Esophagus (tissue), 2 donors: ENCODE measurements around the gene PLCB3. TPM values are rescaled to one million over a fixed set of nuclear protein-coding genes. Genes with fewer than 3 reads are reported as not detected.
A peak's percentile ranks its signal among the peaks of the same experiment; 100 is the strongest.

ENCODE experiments used
- H3K27ac ChIP-seq, 2 donors: one replicate each; pipeline ENCODE4 v1.5.1; 2013; ENCODE audit warnings: low read depth in 2 of 2, mild to moderate bottlenecking in 2 of 2, inconsistent platforms in 1 of 2, low read length in 1 of 2, moderate library complexity in 1 of 2
- H3K27me3 ChIP-seq, 2 donors: one replicate each; pipeline ENCODE4 v1.6.1; 2013; ENCODE audit warnings: low read length in 2 of 2, control low read depth in 1 of 2, mild to moderate bottlenecking in 1 of 2; ENCODE audit not compliant: insufficient read depth in 2 of 2, control insufficient read depth in 1 of 2
- H3K36me3 ChIP-seq, 2 donors: one replicate each; pipeline ENCODE4 v1.6.1; 2013; ENCODE audit warnings: low read length in 1 of 2; ENCODE audit not compliant: control insufficient read depth in 2 of 2, insufficient read depth in 2 of 2
- H3K4me1 ChIP-seq, 2 donors: one replicate each; pipeline ENCODE4 v1.6.1; 2013; ENCODE audit warnings: low read length in 1 of 2; ENCODE audit not compliant: control insufficient read depth in 2 of 2, insufficient read depth in 2 of 2
- H3K4me3 ChIP-seq, 2 donors: one replicate each; pipeline ENCODE4 v1.5.1; 2013; ENCODE audit warnings: low read length in 2 of 2, mild to moderate bottlenecking in 2 of 2, low read depth in 1 of 2, moderate library complexity in 1 of 2
- H3K9me3 ChIP-seq, 2 donors: one replicate each; pipeline ENCODE4 v1.6.1; 2013; ENCODE audit warnings: mild to moderate bottlenecking in 2 of 2, low read depth in 1 of 2, low read length in 1 of 2, moderate library complexity in 1 of 2; ENCODE audit not compliant: control insufficient read depth in 2 of 2, insufficient read depth in 1 of 2
- WGBS, 2 donors: extraction: QIAGEN DNeasy Blood & Tissue Kit; methylation state at CpG; one replicate each; pipeline ENCODE4 v1.1.7; 2013; 5-methylcytosine and 5-hydroxymethylcytosine counted together
- polyA plus RNA-seq, 2 donors: library from polyadenylated mRNA; stranded (reverse); fragments of 200-250 nt; gene quantifications; one replicate each; pipeline ENCODE4 v1.2.3, GENCODE V29; 2013
- donor health status: healthy with polysubstance abuse.
- donor health status: Bipolar disorder and iron deficiency.

The PLCB3 gene
- polyA plus RNA-seq, 2 donors = 24.6 to 37.4 TPM

DNA sequence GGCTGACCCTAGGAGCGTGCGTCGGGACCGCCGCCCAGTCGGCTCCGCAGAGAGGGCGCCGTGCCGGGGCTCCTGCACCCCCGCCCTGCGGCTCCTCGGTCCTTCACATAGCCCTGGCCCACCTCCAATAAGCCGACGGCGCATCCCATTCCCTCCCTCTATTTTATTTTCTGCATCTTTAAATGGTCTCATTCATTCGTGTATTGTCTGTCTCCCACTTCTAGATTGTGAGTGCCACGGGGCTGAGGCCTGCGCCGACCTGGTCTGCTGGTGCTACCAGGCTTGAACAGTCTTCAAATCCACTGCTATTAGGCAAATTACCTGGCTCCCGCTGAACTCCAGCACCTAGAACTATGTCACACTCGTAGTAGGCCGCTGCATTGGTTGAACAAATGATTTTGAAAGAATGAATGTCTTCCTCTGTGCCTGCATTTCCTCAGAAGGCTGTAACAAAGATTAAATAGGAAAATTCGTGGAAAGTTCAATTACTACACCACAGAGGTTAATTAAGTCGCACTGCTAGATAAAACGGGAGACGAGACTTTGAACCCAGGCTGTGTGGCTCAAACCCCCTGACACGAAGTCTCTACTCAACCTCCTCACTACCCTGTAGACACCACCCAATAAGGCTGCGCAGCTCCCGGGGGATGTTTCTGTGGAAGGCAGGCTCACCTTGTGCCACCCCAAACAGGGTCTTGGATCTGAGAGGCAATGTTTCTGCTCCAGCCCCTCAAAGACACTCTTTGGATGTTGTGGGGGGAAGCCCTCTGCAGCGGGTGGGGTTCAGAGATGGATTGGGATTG is 3.4 kb upstream of the PLCB3 start:
- Histone ChIP-seq H3K27ac (peak overlapping the region; percentile 97 to 98), H3K27me3 (no peaks in the 10 kb centered on the region), H3K9me3 (no peaks in the 10 kb centered on the region), H3K4me1 (peaks cover 10 to 17% of the 10 kb centered on the region in 2 donors), H3K4me3 (peak overlapping the region; percentile 51 to 69), H3K36me3 (peaks cover 0 to 11% of the 10 kb centered on the region in 2 donors)
- 36 to 47% methylated on average over 29 to 31 of the region's 31 CpGs for WGBS, 2 donors

DNA sequence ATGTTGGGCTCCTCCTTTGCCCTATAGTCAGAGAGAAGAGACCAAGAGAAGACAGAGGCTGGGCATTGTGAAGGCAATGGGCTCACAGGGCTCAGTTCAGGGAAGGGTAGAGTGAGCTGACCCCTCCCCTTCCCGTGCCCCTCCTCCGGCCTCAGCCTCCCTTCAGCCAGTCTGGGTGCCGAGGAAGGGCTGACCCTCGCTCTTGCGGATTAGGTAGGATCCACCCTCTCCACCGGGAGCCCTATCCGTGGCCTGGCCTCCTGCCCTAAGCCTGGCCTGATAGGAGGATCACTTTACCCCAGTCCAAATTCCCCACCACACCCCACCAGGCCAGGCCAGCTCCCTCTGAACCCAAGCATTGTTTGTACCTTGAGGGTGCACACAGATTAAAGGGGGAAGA is 2.8 kb upstream of the PLCB3 start:
- Histone ChIP-seq H3K4me1 (peaks cover 6 to 17% of the 10 kb centered on the region in 2 donors), H3K27ac (no peak overlapping the region), H3K9me3 (no peaks in the 10 kb centered on the region), H3K36me3 (peaks cover 0 to 5% of the 10 kb centered on the region in 2 donors), H3K4me3 (no peak overlapping the region), H3K27me3 (no peaks in the 10 kb centered on the region)
- 73 to 76% methylated on average over 7 of the region's 7 CpGs for WGBS, 2 donors

DNA sequence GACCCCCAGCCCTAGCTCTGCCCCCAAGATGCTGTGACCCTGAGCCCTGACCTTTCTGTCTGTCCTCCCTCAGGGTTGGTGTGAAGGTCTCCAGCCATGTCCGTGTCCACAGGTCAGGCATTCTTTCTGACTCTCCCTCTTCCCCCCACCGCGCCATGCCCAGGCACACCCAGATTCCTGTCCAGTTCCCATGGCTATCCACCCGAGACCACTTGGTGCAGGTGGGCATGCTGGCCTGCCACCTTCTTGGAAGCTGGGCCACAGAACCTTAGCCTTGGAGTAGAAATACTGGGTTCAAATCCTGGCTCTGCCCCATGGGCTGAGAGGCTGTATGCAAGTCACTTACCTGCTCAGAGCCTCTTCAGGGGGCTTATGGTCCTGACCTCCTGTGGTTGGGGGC is 2.3 kb upstream of the PLCB3 start:
- no peak overlapping the region for H3K4me3 ChIP-seq
- no peak overlapping the region for H3K27ac ChIP-seq
- peaks cover 0 to 4% of the 10 kb centered on the region in 2 donors for H3K36me3 ChIP-seq
- H3K9me3 ChIP-seq = no peaks in the 10 kb centered on the region
- no peaks in the 10 kb centered on the region for H3K27me3 ChIP-seq
- WGBS, 2 donors = 94 to 95% methylated on average over 4 of the region's 4 CpGs
- H3K4me1 ChIP-seq = peaks cover 6 to 16% of the 10 kb centered on the region in 2 donors

DNA sequence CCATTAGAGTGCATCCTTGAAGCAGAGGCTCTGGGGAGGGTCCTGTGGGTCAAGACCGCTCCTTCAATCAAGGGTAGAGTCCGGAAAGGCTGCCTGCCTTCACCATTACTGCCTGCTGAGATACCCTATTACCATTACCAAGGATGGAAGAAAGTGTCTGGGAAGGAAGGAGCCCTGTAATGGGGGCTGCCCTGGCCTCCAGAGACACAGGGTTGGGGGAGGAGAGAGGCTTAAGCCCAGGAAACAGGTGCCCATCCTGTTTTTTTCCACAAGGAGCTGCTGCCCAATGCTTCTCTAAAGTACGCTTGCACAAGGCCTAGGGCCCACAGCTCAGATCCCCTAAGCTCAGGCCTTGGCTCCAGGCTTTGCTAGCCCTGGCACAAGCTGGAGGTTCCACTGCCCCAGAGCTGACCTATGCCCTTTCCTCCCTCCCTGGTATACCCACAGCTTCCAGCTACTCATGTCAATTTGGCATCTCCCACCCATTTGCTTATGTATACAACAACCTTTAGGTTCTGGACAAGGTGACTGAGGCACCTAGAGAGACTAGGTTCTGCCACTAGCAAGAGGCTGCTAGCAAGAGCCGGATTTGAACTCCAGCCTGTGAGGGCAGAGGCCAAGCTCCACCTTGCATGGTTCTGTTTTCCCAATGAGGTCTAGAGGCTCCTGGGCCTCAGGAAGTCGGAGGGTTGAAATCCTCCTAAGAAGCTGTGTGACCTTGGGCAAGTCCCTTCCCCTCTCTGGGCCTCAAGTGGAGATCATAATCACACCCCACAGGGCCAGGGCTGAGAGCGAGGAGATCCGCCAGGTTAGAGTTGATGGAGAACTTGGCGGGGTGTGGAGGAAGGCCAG is 1.5 kb upstream of the PLCB3 start:
- H3K27ac ChIP-seq = no peak overlapping the region
- 86 to 88% methylated on average over 8 of the region's 8 CpGs for WGBS, 2 donors
- H3K36me3 ChIP-seq = peaks cover 0 to 7% of the 10 kb centered on the region in 2 donors
- H3K4me1 ChIP-seq = peaks cover 6 to 14% of the 10 kb centered on the region in 2 donors
- no peaks in the 10 kb centered on the region for H3K9me3 ChIP-seq
- no peak overlapping the region for H3K4me3 ChIP-seq
- no peaks in the 10 kb centered on the region for H3K27me3 ChIP-seq

DNA sequence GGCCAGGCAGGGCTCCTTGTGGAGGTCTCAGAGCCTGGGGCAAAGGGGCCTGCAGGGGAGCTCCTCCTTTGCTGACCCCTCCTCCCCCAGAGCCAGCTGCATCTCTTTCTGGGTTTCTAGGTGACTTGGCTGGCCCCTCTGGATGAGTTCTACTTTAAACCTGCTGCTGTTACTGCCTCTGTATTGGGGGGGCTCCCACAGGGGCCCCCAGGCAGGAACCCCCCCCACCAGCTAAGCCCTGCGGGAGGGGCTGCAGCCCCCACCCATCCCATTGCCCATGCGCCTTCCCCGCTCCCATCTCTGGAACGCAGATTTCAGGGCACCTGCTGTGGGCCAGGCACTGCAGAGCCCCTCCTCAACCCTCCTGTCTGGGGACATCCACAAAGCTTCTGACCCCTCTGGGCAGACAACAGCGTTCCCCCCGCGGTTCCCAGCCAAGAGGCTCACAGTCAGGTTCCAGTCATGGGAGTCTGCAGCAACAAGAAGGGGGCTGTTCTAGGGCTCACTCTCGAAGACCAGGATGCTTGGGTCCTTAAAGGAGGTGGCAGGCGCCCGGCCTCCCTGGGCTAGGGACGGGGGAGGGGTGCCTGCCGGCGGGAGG is 815 bp upstream of the PLCB3 start:
- WGBS, 2 donors = 21 to 23% methylated on average over 12 to 13 of the region's 13 CpGs
- Histone ChIP-seq H3K27me3 (no peaks in the 10 kb centered on the region), H3K27ac (no peak overlapping the region), H3K36me3 (peaks cover 0 to 12% of the 10 kb centered on the region in 2 donors), H3K4me1 (peaks cover 6 to 14% of the 10 kb centered on the region in 2 donors), H3K9me3 (no peaks in the 10 kb centered on the region), H3K4me3 (peak overlapping the region; percentile 52 to 85)

DNA sequence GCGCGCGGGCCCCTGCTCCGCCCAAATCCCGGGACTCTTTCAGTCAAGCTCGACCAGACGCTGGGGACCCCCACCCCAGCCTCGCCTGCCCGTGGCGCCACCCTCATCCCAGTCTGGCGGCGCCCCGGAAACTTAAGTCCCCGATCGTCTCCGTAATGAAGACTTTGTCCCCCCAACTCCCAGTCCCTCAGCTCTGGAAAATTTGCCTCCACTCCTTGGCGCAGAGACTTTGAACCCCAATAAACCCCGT is 348 bp downstream of the PLCB3 start:
- no peaks in the 10 kb centered on the region for H3K27me3 ChIP-seq
- peak overlapping the region; percentile 64 to 84 for H3K27ac ChIP-seq
- peaks cover 6 to 14% of the 10 kb centered on the region in 2 donors for H3K4me1 ChIP-seq
- peaks cover 3 to 23% of the 10 kb centered on the region in 2 donors for H3K36me3 ChIP-seq
- 0 to 1% methylated on average over 18 of the region's 18 CpGs for WGBS, 2 donors
- H3K4me3 ChIP-seq = peak overlapping the region; percentile 75 to 85
- no peaks in the 10 kb centered on the region for H3K9me3 ChIP-seq

DNA sequence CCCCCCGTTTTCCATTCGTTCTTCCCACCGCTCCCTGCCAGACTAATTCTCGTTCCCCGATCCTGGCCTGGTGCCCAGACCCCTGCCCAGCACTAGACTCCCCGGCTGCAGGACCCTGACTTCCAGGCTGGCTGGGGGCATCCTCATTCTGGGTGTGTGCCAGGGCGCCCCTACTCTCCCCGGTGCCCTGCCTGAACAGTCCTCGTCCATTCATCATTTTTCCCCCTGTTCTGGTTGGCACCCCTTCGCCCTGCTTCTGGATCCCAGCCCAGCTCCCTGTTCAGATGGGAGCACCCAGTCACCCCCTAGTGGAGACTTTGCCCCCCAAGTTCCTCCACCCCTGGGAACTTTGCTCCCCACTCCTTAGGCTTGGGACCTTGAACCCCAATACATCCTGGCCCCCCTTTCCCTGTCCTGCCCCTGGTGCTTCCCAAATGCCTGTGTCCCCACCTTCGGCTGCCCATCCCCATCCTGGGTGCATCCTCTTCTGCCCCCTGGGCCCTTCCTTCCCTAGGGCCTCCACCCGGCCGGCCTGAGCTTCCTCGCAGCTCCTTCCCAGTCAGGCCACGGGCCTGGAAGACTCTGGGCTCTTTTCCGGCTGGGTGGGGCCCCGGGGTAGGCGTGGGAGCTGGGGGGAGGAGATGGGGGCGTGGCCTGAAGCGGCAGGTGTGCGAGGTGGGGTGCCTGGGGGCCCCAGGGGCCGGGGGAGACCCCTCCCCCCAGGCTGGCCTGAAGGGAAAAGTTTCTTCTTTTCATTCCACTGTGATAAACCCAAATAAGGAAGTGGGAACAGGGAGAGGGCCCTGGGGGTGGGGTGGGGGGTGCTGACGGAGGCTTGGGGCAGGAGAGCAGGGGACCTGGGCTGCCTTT is 908 bp downstream of the PLCB3 start:
- Histone ChIP-seq H3K9me3 (no peaks in the 10 kb centered on the region), H3K4me3 (peak overlapping the region; percentile 75 to 85), H3K27ac (peak overlapping the region; percentile 64 to 84), H3K27me3 (no peaks in the 10 kb centered on the region), H3K36me3 (peaks cover 4 to 24% of the 10 kb centered on the region in 2 donors), H3K4me1 (peaks cover 6 to 14% of the 10 kb centered on the region in 2 donors)
- WGBS, 2 donors = 5% methylated on average over 23 of the region's 23 CpGs

DNA sequence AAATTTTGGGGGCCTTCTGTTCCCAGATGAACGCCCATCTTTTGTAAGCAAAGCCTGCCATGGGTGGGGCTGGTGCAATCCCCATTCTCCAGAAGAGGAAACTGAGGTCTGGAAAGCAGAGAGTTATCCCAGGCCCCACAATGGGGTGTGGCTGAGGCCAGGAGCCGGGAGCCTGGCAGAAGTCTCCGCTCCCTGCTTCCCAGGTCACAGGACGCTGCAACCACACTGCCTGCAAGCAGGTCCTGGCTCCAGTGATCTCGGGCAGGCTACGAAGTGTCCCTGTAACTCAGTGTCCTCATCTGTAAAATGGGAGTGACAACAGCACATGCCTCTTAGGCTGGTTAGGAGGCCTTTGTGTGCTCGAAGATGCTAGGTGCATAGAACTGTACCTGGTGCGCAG is 1.7 kb downstream of the PLCB3 start:
- Histone ChIP-seq H3K27ac (peak overlapping the region in 1 of 2 donors; percentile 45), H3K27me3 (no peaks in the 10 kb centered on the region), H3K9me3 (no peaks in the 10 kb centered on the region), H3K4me3 (peak overlapping the region in 1 of 2 donors; percentile 85), H3K36me3 (peaks cover 4 to 25% of the 10 kb centered on the region in 2 donors), H3K4me1 (peaks cover 6 to 14% of the 10 kb centered on the region in 2 donors)
- WGBS, 2 donors = 69 to 70% methylated on average over 8 of the region's 8 CpGs

DNA sequence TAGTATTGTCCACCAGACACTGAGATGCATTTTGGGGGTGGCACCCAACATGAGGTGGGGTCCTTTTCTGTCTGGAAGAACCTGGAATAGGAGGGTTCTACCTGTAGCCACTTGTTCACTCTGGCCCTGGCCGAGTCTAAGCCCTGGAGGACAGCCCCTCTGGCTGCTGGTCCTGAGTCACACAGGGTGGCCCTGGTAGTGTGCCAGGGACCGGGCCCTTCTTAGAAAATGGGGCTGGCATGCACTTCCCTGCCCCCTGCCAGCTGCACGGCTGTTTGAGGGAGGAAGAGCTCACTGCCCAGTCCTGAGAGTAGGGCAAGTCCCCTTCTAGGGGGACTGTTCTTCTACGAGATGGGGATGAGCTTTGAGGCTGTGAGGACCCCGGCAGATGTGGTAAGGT is 2.2 kb downstream of the PLCB3 start:
- H3K4me3 ChIP-seq = no peak overlapping the region
- H3K9me3 ChIP-seq = no peaks in the 10 kb centered on the region
- 43 to 48% methylated on average over 5 of the region's 5 CpGs for WGBS, 2 donors
- H3K4me1 ChIP-seq = peaks cover 6 to 14% of the 10 kb centered on the region in 2 donors
- H3K27me3 ChIP-seq = no peaks in the 10 kb centered on the region
- peaks cover 4 to 29% of the 10 kb centered on the region in 2 donors for H3K36me3 ChIP-seq
- no peak overlapping the region for H3K27ac ChIP-seq
